Activated CD4-positive, alpha-beta T cell treated with anti-CD3 and anti-CD28 coated beads for 48 hours (primary cell): Measurements from ENCODE around the gene RNF145.

Experiments
- DNase-seq: peaks from one replicate; pipeline ENCODE4 v3.0.0-alpha.2; 2020

Gene RNF145

DNA sequence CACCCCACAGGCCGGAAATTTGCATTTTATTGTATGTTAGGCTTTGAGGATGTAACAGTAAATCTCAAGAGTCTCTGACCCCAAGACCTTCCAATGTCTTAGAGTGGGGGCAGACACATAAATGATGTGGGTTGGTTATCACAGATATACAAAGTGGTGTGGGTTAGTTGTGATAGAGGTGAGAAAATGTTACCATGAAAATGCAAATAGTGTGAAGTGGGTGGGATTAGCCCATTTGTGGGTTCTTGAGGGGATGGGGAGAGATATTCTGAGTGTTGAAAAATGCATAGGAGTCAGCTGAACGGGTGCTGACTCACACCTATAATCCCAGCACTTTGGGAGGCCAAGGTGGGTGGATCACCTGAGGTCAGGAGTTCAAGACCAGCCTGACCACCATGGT lies 7.9 kb upstream of the RNF145 start:
- DNase-seq, result no peak

DNA sequence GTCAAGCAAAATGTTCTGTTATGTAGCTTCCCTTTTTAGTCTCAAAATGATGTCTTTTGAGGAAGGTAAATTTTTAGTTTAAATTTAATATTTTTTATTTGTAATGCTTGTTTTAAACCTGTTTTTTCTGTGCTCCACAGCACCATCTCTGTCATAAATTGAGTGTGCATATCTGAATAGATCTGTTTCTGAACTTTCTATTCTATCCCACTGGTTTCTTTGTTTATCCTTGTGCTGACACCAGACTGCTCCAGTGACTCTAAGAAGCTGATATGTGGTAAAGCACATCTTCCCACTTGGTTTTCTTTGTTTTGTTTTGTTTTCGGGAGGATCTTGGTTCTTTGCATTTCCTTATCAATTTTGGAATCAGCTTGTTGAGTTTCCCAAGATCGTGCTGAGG lies 7.1 kb upstream of the RNF145 start:
- DNase-seq, result no peak

DNA sequence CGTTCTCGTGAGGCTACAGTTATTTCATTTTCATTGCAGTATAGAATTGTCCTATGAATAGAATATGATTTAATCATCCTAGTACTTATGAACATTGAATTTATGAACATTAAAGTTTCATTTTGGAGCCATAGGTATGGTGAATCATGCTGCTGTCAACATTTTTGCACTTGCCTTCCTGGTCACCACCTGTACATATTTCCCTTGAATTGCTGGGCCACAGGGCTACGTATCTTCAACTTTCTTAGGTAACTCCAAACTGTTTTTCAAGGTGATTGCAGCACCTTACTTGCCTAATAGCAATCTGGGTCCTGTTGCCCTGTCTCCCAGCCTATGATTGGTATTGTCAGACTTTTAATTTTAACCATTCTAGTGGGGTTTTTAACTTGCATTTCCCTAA lies 6.5 kb upstream of the RNF145 start:
- no peak for DNase-seq

DNA sequence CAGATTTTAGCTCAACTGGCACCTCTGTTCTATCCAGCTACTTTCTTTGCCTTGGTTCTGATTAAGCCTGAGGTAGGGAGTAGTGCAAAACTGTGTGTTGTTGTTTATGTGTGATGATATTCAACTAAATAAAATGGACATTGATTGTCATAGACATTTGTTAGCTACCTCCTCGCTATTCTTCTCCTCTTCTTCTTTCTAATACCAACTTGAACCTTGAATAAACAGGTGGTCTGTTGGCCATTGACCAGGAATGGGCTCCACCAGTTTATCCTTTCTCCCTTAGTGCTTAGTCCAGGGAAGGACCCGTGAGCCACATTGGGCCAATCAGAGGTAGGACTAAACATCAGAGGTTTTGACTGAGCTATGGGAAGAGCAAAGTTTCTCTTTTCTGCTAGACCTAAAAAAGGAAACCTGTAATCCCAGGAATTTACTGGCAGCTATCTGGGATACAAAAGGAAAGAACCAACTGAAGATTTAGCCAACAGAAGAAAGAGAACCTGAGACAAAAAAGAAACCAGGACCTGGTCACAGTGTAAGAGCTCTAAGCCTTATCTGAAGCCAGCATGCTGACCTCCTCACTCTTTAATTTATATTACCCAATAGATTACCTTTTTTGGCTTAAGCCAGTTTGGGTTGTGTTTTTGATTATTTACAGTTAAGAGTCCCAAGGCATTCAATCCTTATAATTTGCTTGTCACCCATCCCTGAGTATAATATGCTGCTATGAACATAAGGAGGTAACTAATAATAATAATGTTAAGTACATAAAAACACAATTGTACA lies 5.3 kb upstream of the RNF145 start:
- DNase-seq, result no peak

DNA sequence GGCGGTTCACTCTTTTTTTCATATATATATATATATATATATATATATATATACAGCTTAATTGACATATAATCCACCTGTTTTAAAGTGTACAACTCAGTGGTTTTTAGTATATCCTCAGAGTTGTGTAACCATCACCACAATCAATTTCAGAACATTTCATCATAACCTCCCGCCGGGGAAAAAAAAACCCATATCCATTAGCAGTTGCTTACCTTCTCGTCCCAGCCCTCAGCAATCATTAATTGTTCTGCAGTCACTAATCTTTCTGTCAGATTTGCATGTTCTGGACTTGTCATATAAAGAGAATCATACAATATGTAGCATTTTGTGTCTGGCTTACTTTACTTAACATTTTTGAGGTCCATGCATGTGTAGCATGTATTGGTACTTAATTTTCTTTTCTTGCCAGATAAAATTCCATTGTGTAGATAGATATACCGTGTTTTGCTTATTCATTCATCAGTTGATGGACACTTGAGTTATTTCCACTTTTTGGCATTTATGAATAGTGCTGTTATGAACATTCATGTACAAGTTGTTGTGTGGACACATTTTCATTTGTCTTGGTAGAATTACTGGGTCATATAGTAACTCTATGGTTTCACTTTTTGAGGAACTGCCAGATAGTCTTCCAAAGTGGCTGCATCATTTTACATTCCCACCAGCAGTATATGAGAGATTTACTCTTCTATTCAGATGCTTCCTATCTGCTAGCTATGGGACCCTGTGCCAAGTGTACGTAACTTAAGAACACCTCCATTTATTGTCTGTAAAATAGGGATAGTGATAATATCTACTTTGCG lies 3.5 kb upstream of the RNF145 start:
- no peak for DNase-seq

DNA sequence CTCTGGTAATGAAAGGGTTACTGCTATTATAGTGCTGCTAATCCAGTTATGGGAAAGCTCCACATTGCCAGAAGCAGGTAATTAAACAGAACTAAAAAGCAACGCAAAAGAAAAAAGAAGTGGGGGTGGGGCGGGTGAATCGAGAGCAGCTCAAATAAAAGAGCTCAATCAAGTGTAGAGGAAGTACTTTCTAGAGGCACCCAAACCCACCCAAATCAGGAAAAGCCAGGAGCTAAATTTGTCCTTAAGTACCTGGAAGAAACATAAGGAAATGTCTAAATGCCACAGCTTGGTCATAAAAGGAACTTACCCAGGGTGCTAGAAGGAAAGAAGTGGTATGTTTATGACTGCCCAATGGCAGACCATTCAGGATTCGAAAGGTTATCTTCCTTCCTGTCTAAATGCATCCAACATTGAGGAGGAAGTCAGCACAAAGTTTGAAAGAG lies 2.4 kb upstream of the RNF145 start:
- no peak for DNase-seq

DNA sequence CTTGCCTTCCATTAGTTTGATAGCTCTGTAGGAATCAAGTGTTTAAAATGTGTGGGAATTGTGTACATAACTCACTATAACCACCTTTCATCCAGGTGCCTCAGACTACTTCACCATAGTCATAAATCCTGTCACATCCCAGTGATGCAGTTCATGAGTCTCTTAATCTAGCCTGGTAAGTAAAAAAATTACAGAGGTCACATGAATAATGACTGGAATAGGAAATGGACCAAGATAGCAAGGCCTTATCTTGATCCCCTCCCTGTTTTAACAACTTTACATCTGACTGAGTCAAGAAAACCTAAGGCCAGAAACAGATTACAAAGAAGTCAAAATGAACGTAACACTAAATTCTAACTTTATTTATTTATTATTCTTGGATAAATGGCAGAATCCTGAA lies 1.5 kb upstream of the RNF145 start:
- DNase-seq, result no peak

DNA sequence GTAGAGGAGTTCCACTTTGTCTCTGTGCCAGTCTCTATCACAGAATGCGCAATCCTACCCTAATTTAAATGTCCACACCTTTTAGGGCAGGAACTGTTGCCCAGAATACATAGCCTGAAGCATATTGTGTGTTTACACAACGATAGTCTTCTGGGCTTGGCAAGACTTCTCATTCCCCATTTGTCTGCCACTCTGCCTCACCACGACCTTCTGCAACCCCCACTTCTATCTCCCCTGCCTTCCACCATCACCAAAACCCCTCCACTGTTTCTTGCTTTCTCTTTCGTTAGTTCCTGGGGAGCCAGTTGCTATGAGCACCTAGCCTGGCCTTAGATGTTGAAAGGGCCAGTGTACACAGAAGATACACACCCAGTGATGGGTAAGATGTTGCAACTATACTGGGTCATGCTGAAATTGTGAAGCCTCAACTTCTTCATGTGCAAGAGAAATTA lies 883 bp upstream of the RNF145 start:
- no peak for DNase-seq

DNA sequence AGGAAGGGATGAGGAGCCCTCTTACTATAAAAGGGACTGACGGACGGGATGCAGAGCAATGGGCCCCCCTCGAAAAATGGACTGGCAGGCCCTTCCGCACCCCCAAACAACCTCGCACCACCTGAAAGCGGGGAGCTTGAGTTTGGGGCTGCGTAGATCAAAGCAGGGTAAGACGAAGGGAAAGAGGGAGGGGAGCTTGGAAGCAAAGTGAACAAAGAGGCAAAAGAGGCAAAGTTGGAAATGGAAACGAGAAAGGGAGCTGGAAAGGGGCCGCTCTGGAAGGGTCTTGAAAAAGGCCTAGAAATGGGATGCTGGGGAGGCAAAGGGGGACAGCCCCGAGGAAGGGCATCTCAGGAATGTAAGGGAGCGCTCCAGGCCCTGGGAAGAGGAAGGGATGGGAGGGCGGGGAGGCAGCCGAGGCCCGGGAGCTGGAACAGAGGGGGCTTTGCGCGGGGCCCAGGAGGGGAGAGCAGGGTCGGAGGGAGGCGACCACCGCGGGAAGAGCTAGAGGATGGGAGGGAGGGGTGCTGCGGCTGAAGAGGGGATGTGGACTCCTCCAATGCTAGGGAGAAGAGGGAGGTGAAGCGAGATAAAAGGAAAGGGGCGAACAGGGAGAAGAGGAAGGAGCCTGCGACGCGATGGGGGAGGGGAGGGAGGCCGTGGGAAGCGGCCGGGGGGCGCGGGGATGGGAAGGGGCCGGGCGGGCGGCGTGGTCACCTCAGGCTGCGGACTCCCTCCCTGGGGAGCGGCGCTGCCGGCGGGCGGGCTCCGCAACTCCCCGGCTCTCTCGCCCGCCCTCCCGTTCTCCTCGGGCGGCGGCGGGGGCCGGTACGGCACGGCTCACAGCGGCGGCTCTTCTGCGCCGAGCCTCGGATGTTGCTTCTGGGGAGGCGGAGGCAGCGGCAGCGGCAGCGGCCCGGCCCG lies 577 bp downstream of the RNF145 start:
- peak; percentile 39 for DNase-seq

DNA sequence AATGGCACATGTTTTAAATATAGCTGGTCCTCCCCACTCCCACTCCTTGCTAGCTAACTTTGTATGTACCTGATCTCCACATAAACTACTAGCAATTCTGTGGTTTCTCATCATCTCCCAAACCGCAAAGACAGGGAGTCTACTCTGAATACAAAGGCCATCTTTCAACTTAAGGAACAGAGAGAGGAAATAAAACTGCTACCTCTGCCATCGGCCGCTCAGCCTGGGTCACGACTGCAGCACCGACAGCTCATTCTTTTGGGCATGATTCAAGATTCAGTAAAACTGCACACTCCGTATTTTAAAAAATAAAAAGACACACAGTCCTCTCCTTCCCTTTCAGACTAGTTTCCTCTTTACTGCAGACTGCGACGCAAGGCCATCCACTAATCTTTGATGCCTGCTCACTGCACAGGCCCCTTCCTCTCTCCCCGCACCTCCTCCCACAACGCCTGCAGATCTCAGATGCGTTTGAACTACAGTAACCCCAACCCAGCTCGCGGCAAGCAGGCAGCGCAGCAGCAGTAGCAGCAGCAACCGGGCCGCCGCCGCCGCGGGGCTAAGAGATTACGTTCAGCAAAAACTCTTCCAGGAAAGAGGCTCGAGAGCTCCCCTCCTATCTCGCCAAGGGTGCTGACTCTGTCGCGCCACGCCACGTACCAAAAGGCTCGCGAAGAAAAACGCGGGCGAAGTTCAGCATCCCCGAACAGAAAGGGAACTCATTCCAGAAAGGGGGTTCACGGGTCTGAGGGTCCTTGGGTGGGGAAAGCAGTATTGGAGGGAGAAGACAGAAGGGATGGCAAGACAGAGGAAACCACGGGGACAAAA lies 1.5 kb downstream of the RNF145 start:
- DNase-seq, result peak; percentile 89

DNA sequence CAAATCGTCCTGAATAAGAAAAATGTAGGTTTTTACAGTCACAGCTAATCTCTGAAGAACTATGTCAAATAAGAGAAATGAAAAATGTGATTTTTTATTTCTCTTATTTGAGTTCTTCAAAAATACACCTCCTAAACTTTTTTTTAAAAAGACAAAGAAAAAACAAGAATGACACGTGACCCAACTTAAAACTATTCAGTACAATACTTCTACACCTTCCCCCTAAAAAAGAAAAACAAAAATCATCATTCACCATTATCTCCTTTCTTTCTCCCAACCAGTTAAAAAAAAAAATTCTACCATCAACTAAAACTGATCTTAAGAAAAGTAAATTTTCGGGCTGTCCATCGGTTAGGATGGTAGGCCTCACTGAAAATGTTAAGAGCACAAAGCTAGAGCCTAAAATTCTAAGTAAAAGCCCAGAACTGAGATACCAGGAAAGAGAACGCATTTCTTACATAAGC lies 2.1 kb downstream of the RNF145 start:
- no peak for DNase-seq

DNA sequence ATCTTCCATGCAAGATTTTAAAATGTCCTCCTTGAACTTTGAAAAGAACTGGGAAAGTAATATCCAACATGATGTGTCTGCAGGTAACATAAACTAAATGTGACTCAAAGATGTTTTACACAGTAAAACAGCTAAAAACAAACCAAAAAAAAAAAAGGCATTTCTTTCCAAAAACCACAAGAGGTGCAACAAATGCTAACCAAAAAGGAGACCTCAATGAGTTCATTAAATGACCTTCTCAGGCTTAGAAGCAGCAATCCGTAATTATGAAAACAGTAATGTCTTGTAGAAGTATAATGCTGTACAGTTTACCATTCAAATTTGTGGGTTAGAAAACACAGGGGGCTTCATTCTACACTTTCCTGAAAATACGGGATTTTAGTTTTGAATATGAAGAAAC lies 2.5 kb downstream of the RNF145 start:
- no peak for DNase-seq

DNA sequence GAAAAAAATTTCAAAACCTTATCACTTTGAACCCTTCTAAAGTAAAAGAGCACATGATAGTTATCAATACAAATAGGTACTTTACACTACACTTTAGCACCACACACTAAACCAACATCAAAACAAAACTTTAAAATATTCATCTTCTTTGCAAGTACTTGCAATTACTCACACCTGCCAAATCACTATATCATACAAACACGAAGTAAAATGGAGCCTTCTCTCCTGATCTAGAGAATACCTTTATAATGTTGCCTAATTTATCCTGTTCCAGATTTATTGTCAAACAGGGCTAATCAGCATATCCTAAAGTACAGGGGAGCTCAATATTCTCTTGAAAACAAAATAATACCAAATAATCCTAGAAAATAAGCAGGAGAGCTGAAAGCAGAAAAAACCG lies 3.0 kb downstream of the RNF145 start:
- DNase-seq, result no peak

DNA sequence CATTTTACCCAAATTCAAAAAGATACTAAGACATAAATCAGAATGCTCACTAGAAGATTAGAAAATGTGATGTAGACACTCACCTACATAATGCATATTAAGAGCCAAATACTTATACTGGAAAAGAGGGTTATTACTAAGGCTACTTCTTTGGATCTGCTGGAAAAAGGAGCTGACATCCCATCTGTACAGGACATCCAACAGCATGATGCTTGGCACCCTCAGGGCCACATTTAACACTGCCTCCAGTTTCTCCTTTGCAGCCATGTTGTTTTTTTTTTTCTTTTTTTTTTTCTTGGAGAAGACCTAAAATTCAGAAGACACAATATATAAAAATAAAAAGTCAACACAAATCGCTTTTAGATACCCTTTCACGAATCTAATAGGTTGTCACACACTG lies 6.0 kb downstream of the RNF145 start:
- no peak for DNase-seq

DNA sequence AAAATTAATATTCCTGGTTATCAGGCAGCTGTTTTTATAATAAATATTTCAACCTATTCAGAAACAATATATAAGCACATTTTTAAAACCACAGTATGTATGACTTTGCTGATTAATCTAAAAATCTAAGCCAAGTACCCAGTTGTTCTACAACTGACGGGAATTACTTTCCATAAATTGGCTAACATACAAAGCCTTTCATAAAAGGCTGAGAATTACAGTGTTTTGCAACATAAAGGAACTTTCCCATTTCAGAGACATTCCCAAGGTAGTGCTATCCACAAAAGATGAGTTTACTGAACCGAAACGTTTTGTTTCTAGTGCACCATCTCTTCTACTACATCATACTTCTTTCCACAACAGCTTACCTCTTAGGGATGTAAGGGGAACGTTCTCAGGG lies 7.2 kb downstream of the RNF145 start:
- DNase-seq, result no peak

DNA sequence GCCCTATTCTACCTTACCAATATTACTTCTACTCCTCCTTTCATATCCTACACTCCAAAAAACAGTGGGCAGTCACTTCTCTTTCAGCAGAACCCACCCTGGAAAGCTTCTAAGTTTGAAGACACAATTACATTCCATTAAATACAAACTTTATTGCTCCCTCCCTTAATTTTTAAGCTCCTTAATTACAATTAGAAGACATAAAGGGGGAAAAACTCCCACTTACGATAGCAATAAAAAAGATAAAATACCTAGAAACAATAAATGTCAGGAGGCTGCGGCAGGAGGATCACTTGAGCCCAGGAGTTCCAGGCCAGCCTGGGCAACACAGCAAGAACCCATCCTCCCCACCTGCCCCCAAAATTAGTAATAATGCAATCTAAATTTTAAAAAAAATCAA lies 9.6 kb downstream of the RNF145 start:
- DNase-seq, result no peak

DNA sequence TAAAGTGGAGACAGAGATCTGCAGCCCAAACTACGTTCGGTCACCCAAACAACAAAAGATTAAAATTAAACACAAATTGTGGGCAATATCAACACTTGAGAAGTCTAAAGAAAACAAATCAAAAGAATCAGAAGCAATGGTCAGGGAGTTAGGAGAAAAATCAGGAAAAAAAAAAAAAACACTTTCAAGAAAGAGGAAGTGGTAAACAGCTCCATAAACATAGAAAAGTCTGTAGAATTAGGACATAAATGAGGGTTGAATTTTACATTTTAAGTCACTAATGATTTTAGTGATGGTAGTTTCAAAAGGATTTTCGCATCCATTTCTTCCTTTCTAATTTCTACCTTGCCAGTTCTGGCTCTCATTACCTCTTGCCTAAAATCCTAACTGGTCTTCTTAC lies 10.1 kb downstream of the RNF145 start:
- DNase-seq, result no peak

DNA sequence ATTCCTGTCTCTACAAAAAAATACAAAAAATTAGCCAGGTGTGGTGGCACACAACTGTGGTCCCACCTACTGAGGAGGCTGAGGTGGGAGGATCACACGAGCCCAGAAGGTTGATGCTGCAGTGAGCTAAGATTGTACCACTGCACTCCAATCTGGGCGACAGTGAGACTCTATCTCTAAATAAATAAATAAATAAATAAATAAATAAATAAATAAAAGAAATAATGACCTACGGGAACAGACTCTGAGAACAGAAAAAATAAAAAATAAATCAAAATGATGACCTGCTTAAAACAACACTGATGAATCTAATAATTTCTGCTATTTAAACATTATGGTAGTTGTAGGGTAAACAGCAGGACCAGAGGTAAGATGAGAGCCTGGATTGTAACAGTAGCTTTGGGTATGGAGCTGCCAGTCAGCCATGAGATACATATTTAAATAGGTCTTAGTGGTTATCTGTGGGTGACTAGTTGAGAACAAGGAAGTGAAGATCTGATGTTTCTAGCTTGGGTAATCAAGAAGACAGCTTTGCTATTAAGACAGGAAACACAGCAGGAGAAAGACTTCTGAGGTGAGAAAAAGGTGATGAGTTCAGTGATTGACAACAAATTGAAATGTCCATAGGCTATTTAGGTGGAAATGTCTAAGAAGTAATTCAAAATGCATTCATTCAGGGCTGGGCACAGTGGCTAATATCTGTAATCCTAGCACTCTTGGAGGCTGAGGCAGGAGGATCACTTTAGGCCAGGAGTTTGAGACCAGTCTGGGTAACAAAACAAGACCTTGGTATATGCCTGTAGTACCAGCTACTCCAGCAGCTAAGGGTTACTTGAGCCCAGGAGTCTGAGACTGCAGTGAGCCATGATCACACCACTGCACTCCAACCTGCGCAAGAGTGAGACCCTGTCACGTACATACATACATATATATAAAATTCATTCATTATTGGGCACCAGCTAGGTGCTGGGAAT lies 11.0 kb downstream of the RNF145 start:
- no peak for DNase-seq

DNA sequence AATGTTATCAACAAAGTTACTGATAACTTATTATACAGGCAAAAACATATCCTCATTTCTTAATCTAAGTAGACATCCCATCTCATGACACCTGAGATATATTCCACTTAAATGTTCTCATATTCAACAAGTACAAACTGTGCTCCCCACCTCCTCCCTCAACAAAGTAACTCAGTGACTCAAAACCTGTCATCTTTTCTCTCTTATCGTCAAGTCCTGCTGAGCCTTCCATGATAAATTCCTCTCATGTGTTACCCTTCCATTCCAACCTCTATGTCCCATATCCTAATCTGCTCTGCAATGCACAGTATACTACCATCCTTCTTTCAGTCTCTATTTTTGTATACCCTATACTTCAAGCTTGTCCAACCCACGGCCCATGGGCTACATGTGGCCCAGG lies 13.6 kb downstream of the RNF145 start:
- no peak for DNase-seq

DNA sequence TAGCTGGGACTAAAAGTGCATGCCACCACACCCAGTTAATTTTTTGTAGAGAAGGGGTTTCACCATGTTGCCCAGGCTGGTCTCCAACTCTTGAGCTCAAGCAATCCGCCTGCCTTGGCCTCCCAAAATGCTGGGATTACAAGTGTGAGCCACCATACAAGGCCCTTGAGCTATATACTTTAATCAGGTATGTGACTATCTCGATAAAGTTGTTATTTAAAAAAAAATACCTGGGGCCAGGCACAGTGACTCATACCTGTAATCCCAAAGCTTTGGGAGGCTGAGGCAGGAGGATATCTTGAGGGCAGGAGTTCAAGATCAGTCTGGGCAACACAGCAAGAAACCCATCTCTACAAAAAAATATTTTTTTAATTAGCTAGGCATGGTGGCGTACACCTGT lies 19.2 kb downstream of the RNF145 start:
- DNase-seq, result no peak

DNA sequence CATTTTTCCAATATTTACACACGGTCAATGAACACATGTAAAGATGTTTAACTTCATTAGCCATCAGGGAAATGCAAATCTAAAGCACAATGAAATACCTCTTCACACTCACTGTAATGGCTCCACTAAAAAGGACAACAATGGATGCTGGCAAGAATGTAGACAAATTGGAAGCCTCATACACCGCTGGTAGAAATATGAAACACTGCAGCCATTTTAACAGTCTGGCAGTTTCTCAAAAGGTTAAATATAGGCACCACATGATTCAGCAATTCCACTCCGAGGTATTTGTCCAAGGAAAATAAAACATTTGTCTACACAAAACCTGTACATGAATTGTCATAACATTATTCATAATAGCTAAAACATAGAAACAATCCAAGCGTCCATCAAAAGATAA lies 20.0 kb downstream of the RNF145 start:
- no peak for DNase-seq
